Measurements from ENCODE around the gene KIF19. TPM values are rescaled to one million over a fixed set of nuclear protein-coding genes. Genes with fewer than 3 reads are reported as not detected.

Gene KIF19
- polyA plus RNA-seq, 1 donor (not counting 4 experiments of a cell fraction or from before 2014, with no cell fraction given): not detected

DNA sequence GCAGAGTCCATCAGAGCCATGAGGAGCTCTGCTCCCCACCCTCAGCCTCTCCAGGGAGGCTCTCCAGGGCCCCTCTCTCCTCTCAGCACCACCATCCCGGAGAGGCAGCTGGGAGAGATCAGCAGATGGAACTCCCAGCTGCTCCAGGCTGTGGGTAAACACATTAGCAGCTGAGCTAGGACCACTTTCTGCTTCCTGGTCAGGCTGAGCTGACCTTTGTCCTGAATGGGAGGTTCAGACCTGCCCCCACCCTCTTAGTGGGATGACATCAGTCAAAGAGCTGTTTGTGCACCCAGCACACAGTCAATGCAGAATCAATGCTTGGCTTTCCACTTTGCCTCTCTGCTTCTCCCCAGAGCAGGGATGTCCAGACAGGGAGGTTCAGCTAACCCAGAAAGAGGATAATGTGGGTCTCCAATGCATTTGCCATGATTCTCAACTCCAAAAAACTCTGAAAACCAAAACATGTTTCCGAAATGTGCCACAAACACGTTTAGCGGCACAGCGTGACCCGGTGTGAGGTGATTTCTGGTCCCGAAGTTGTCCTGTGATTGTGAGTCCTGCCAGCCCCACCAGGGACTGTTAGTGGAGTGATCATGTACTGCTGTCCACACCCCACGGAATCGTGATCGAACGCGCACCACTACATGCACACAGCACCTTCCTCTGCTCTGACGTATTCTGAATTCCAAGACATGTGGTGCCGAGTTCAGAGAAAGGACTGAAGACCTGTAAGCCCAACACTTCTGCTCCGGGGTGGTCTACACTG is 48.0 kb downstream of the KIF19 start:
- no peak for TF ChIP-seq EZH2 (IDR thresholded peaks at IDR 0.05; ENCODE audit: low read length)
- TF ChIP-seq, protein P1, sequence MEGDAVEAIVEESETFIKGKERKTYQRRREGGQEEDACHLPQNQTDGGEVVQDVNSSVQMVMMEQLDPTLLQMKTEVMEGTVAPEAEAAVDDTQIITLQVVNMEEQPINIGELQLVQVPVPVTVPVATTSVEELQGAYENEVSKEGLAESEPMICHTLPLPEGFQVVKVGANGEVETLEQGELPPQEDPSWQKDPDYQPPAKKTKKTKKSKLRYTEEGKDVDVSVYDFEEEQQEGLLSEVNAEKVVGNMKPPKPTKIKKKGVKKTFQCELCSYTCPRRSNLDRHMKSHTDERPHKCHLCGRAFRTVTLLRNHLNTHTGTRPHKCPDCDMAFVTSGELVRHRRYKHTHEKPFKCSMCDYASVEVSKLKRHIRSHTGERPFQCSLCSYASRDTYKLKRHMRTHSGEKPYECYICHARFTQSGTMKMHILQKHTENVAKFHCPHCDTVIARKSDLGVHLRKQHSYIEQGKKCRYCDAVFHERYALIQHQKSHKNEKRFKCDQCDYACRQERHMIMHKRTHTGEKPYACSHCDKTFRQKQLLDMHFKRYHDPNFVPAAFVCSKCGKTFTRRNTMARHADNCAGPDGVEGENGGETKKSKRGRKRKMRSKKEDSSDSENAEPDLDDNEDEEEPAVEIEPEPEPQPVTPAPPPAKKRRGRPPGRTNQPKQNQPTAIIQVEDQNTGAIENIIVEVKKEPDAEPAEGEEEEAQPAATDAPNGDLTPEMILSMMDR (optimal IDR thresholded peaks at IDR 0.05 in 1 of 3, IDR thresholded peaks at IDR 0.05 in 1 of 3, conservative IDR thresholded peaks at IDR 0.05 in 1 of 3; ENCODE audit: extremely low read depth in 1 of 3, insufficient read depth in 2 of 3, low read length in 3 of 3): no peak
- no peak for FAIRE-seq

GRCh38 chr17:74374858-74375257 is 48.8 kb downstream of the KIF19 start:
- Histone ChIP-seq H4K20me1 (ENCODE audit: control insufficient read depth, extremely low read depth, insufficient read depth, low read length) (no peaks in the 10 kb centered on the region), H3K4me2 (ENCODE audit: control insufficient read depth, extremely low read depth, insufficient read depth, low read depth, low read length) (no peak overlapping the region), H3K9me3 (ENCODE audit: control insufficient read depth, low read depth, low read length) (no peaks in the 10 kb centered on the region), H3K4me1 (ENCODE audit: control insufficient read depth, extremely low read depth, insufficient read depth, low read length) (peaks cover 4% of the 10 kb centered on the region), H3K27ac (ENCODE audit: control insufficient read depth, insufficient read depth, low read length) (no peak overlapping the region), H3K4me3 (ENCODE audit: control insufficient read depth in 2 of 3, extremely low read depth in 1 of 3, insufficient read depth in 2 of 3, low read depth in 1 of 3, low read length in 3 of 3) (no peak overlapping the region), H3K79me2 (ENCODE audit: control insufficient read depth, insufficient read depth, low read length) (no peaks in the 10 kb centered on the region), H3K27me3 (ENCODE audit: control insufficient read depth, extremely low read depth, insufficient read depth, low read length) (no peaks in the 10 kb centered on the region), H3K9ac (ENCODE audit: control insufficient read depth, extremely low read depth, insufficient read depth, low read length) (no peak overlapping the region), H3K36me3 (ENCODE audit: control insufficient read depth in 2 of 2, extremely low read depth in 1 of 2, insufficient read depth in 2 of 2, low read length in 2 of 2) (no peaks in the 10 kb centered on the region), H3K9me1 (ENCODE audit: control insufficient read depth, extremely low read depth, insufficient read depth, low read length) (no peaks in the 10 kb centered on the region), H2AFZ (ENCODE audit: control insufficient read depth, low read length) (no peak overlapping the region)
- DNase-seq (ENCODE audit: low read depth, low spot score): no peak
- dilution Hi-C loops (cut with MboI; ENCODE audit: extremely low pct_ligation_motif_present, low sequenced_read_pairs): no loop called here
- TF ChIP-seq, protein P1 (optimal IDR thresholded peaks at IDR 0.05 in 1 of 3, IDR thresholded peaks at IDR 0.05 in 1 of 3, conservative IDR thresholded peaks at IDR 0.05 in 1 of 3; ENCODE audit: extremely low read depth in 1 of 3, insufficient read depth in 2 of 3, low read length in 3 of 3): no peak
- TF ChIP-seq EZH2 (IDR thresholded peaks at IDR 0.05; ENCODE audit: low read length): no peak
- FAIRE-seq: no peak

More for the DNA sequence above, 48.0 kb downstream of the KIF19 start:
- H3K9ac ChIP-seq (ENCODE audit: control insufficient read depth, extremely low read depth, insufficient read depth, low read length): no peak overlapping the region
- no peaks in the 10 kb centered on the region for H4K20me1 ChIP-seq (ENCODE audit: control insufficient read depth, extremely low read depth, insufficient read depth, low read length)
- no peaks in the 10 kb centered on the region for H3K79me2 ChIP-seq (ENCODE audit: control insufficient read depth, insufficient read depth, low read length)
- H3K27ac ChIP-seq (ENCODE audit: control insufficient read depth, insufficient read depth, low read length): no peak overlapping the region
- H3K27me3 ChIP-seq (ENCODE audit: control insufficient read depth, extremely low read depth, insufficient read depth, low read length): peaks cover 6% of the 10 kb centered on the region
- dilution Hi-C loops (cut with MboI; ENCODE audit: extremely low pct_ligation_motif_present, low sequenced_read_pairs): no loop called here
- no peak for DNase-seq (ENCODE audit: low read depth, low spot score)
- H3K4me2 ChIP-seq (ENCODE audit: control insufficient read depth, extremely low read depth, insufficient read depth, low read depth, low read length): no peak overlapping the region
- H3K9me1 ChIP-seq (ENCODE audit: control insufficient read depth, extremely low read depth, insufficient read depth, low read length): no peaks in the 10 kb centered on the region
- H3K4me3 ChIP-seq (ENCODE audit: control insufficient read depth in 2 of 3, extremely low read depth in 1 of 3, insufficient read depth in 2 of 3, low read depth in 1 of 3, low read length in 3 of 3): no peak overlapping the region
- no peaks in the 10 kb centered on the region for H3K9me3 ChIP-seq (ENCODE audit: control insufficient read depth, low read depth, low read length)
- no peaks in the 10 kb centered on the region for H3K36me3 ChIP-seq (ENCODE audit: control insufficient read depth in 2 of 2, extremely low read depth in 1 of 2, insufficient read depth in 2 of 2, low read length in 2 of 2)
- no peak overlapping the region for H2AFZ ChIP-seq (ENCODE audit: control insufficient read depth, low read length)
- H3K4me1 ChIP-seq (ENCODE audit: control insufficient read depth, extremely low read depth, insufficient read depth, low read length): no peaks in the 10 kb centered on the region
